Measurements from ENCODE around the gene INVS. TPM values are rescaled to one million over a fixed set of nuclear protein-coding genes. Genes with fewer than 3 reads are reported as not detected.

INVS gene
- total and polyA plus RNA-seq, 2 experiments from 2014 or later: 4.1 to 8.7 TPM

GRCh38 chr9:100084734-100085133 is 14.3 kb upstream of the INVS start (continued):
- no peak for TF ChIP-seq REST (IDR thresholded peaks at IDR 0.05; ENCODE audit: unreplicated experiment)
- TF ChIP-seq CREB1 (CRISPR knock-in tag; IDR thresholded peaks at IDR 0.05; ENCODE audit: low read depth): no peak

GRCh38 chr9:100086097-100086635 is 12.9 kb upstream of the INVS start:
- no peak for ATAC-seq
- Histone ChIP-seq H3K36me3 (ENCODE audit: insufficient read depth) (no peaks in the 10 kb centered on the region), H3K27ac (ENCODE audit: low read depth) (no peak overlapping the region), H3K4me2 (no peak overlapping the region), H3K79me2 (replicated peaks; ENCODE audit: insufficient read depth) (peaks cover 65% of the 10 kb centered on the region), H4K20me1 (replicated peaks; ENCODE audit: insufficient read depth) (no peaks in the 10 kb centered on the region), H2AFZ (no peak overlapping the region), H3F3A (replicated peaks; ENCODE audit: low read depth) (no peaks in the 10 kb centered on the region), H3K27me3 (ENCODE audit: insufficient read depth) (no peaks in the 10 kb centered on the region), H3K4me1 (ENCODE audit: insufficient read depth) (peaks cover 28% of the 10 kb centered on the region), H3K9me2 (ENCODE audit: insufficient read depth) (no peaks in the 10 kb centered on the region), H3K4me3 (no peak overlapping the region)
- Mint-ChIP-seq H3K9me3 (no peaks in the 10 kb centered on the region), H3K27me3 (ENCODE audit: insufficient read depth, low read depth, poor library complexity) (peaks cover 2% of the 10 kb centered on the region), H3K4me3 (no peak overlapping the region), H3K36me3 (ENCODE audit: low read depth) (no peaks in the 10 kb centered on the region), H3K4me1 (peaks cover 31% of the 10 kb centered on the region), H3K27ac (no peak overlapping the region)
- no peak for DNase-seq (ENCODE audit: low spot score)
- TF ChIP-seq REST (IDR thresholded peaks at IDR 0.05; ENCODE audit: unreplicated experiment) (no peak), EZH2phosphoT487 (IDR thresholded peaks at IDR 0.05; ENCODE audit: unreplicated experiment) (no peak), STAT1 (IDR thresholded peaks at IDR 0.05; ENCODE audit: unreplicated experiment) (no peak), JUNB (IDR thresholded peaks at IDR 0.05; ENCODE audit: unreplicated experiment) (no peak), CTCF (conservative IDR thresholded peaks at IDR 0.05; ENCODE audit: low read depth in 2 of 2) (no peak)

Data from GM23338 (cell line).